ENCODE results near the gene TUBA3D. TPM values are rescaled to one million over a fixed set of nuclear protein-coding genes. Genes with fewer than 3 reads are reported as not detected.
A peak's percentile ranks its signal among the peaks of the same experiment; 100 is the strongest.
"Not testable (repeated sequence)": the region's sequence is repeated elsewhere in the genome, so short reads cannot be mapped to it uniquely, and the experiment has no call there.

TUBA3D gene
- total RNA-seq (100 to 1,000 TPM in 4 of 9 donors, 10 to 100 TPM in 2, 1 to 10 TPM in 3; 5.5 to 835 (median 94.9) TPM), polyA plus RNA-seq (100 to 1,000 TPM; 106 to 831 TPM)
- long read RNA-seq, donor 1, partial matches to known transcripts: 251 of 257 reads
- long read RNA-seq, donor 1, other reads (novel, unspliced or antisense): 6 of 257 reads
- long read RNA-seq, donor 2, partial matches to known transcripts: 1,836 of 1,862 reads
- long read RNA-seq, donor 2, other reads (novel, unspliced or antisense): 26 of 1,862 reads
- long read RNA-seq, donor 3, partial matches to known transcripts: 184 of 185 reads
- long read RNA-seq, donor 3, other reads (novel, unspliced or antisense): 1 of 185 reads

GRCh38 chr2:131475831-131476230 lies at the start of gene TUBA3D:
Gene TUBA3D (plus strand): TSS chr2:131476119. CDS start chr2:131476200, 81 bp downstream.
- H3K36me3 ChIP-seq: no peaks in the 10 kb centered on the region
- WGBS, 4 donors: 95 to 97% (median 96%) methylated on average over 15 to 27 of the region's 27 CpGs
- H3K9me3 ChIP-seq: no peaks in the 10 kb centered on the region
- H3K4me1 ChIP-seq: peaks cover 0 to 11% (median 0%) of the 10 kb centered on the region in 12 donors
- DNase-seq (no peak), ATAC-seq (no peak)
- TF ChIP-seq CTCF (IDR thresholded peaks at IDR 0.05) (no peak), POLR2A (IDR thresholded peaks at IDR 0.05) (no peak)
- no peaks in the 10 kb centered on the region for H3K27me3 ChIP-seq
- H3K4me3 ChIP-seq: no peak within 1 kb of the TSS
- peak within 1 kb of the TSS in 2 of 12 donors; percentile 73 to 86 for H3K27ac ChIP-seq
- intact Hi-C loops (cut with DNase I): no loop called here

DNA sequence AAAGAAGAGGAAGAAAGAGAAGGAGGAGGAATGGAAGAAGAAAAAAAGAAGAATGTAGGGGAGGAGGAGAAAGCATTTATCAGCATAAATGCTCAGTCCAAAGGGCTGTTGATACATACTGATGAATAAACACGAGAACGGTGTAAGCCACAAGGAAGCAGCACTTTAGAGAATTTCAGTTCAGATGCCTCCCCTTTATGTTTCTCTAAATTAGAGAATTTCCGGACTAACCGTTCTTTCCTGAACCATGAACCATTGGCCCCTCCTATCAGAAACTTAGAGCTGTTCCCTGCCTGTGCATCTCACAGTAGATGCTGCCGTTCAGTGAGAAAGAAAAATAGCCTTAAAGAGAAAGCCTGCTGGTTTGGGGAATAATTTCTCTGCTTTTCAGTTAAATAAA lies 49.2 kb upstream of the TUBA3D start:
- intact Hi-C loops (cut with DNase I): no loop called here
- TF ChIP-seq POLR2A (IDR thresholded peaks at IDR 0.05) (no peak), CTCF (IDR thresholded peaks at IDR 0.05) (no peak)
- H3K27ac ChIP-seq: no peak overlapping the region
- H3K27me3 ChIP-seq: peaks cover 0 to 70% (median 15%) of the 10 kb centered on the region in 9 donors
- DNase-seq (no peak), ATAC-seq (no peak)
- no peak overlapping the region for H3K4me3 ChIP-seq
- no peaks in the 10 kb centered on the region for H3K36me3 ChIP-seq
- no peaks in the 10 kb centered on the region for H3K9me3 ChIP-seq
- WGBS, 4 donors: 46 to 70% (median 56%) methylated on average over 5 of the region's 5 CpGs
- peaks cover 0 to 4% (median 0%) of the 10 kb centered on the region in 12 donors for H3K4me1 ChIP-seq

GRCh38 chr2:131431336-131431735 lies 44.6 kb upstream of the TUBA3D start:
- ATAC-seq: no peak
- intact Hi-C loops (cut with DNase I): no loop called here

DNA sequence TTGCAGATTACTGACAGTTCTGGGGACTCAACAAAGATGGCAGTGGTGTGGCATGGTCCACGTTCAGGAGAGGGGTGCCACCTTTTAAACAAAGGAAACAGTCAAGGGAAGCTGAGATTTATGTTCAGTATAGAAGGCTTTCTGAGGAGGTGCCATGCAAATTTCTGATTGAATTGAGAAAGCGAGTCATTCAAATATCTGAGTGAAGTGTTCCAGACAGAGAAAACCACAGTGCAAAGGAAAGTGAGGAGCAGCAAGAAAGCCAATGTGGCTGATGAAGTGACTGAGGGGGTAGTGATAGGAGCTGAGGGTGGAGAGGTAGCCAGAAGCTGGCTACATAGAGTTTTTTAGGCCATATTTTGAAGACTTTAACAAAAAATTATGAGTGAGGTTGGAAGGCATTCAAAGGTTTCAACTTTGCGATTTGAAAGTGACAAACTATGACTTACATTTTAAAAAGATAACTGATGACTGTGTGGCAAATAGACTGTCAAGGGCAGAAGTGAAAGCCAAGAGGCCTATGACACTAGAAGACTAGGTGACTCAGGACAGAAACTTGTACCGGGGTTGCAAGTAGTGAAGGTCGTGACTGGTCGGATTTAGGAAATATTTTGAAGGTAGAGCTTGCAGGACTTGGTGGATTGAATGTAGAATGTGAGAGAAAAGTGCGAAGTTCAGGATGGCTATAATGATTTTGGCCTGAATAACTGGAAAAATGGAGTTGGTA lies 35.0 kb upstream of the TUBA3D start:
- DNase-seq; H3K36me3 ChIP-seq; H3K27ac ChIP-seq; H3K4me1 ChIP-seq; H3K4me3 ChIP-seq; H3K9me3 ChIP-seq; ATAC-seq; H3K27me3 ChIP-seq; intact Hi-C loops (cut with DNase I): not testable (repeated sequence)
- WGBS, 4 donors: 68 to 80% (median 72%) methylated on average over 7 of the region's 7 CpGs

More at GRCh38 chr2:131431336-131431735, 44.6 kb upstream of the TUBA3D start:
- Histone ChIP-seq H3K27ac (no peak overlapping the region), H3K9me3 (no peaks in the 10 kb centered on the region), H3K4me3 (no peak overlapping the region), H3K36me3 (no peaks in the 10 kb centered on the region), H3K27me3 (peaks cover 0 to 47% (median 11%) of the 10 kb centered on the region in 9 donors), H3K4me1 (no peaks in the 10 kb centered on the region)
- TF ChIP-seq POLR2A (IDR thresholded peaks at IDR 0.05) (no peak), CTCF (IDR thresholded peaks at IDR 0.05) (no peak)
- whole genome bisulfite sequencing, 4 donors: 53 to 78% (median 60%) methylated on average over 6 of the region's 6 CpGs
- no peak for DNase-seq

- intact Hi-C loops (cut with DNase I); H3K27me3 ChIP-seq; DNase-seq; H3K4me1 ChIP-seq; H3K27ac ChIP-seq; H3K9me3 ChIP-seq; H3K36me3 ChIP-seq: not testable (repeated sequence)
- 74 to 96% (median 87%) methylated on average over 60 to 89 of the region's 90 CpGs for WGBS, 4 donors
- peak in 1 of 4 donors; percentile 28 for ATAC-seq
- peak overlapping the region in 1 of 12 donors; percentile 16 for H3K4me3 ChIP-seq
These were observed 31.0 kb upstream of the TUBA3D start for GRCh38 chr2:131444736-131445514.

- intact Hi-C loops (cut with DNase I); H3K27ac ChIP-seq; H3K36me3 ChIP-seq; H3K4me3 ChIP-seq; H3K9me3 ChIP-seq; H3K27me3 ChIP-seq; DNase-seq; H3K4me1 ChIP-seq; ATAC-seq: not testable (repeated sequence)
- 94 to 96% (median 96%) methylated on average over 20 to 21 of the region's 21 CpGs; no CpG with 5 or more reads in 1 of the 4 donors for WGBS, 4 donors
These were observed 30.5 kb upstream of the TUBA3D start for GRCh38 chr2:131445515-131445797.

Data from heart left ventricle (tissue), 16 donors.